ENCODE data around the gene TCF19. TPM values are rescaled to one million over a fixed set of nuclear protein-coding genes. Genes with fewer than 3 reads are reported as not detected.

TCF19 gene
- total RNA-seq, 1 experiment from 2014 or later = 15.0 TPM

GRCh38 chr6:31154436-31154835, 4.0 kb upstream of the TCF19 start:
- Mint-ChIP-seq H3K4me3 (no peak overlapping the region), H3K36me3 (ENCODE audit: insufficient read depth in 1 of 3, low read depth in 3 of 3) (peaks cover 28 to 66% (median 52%) of the 10 kb centered on the region in 3 experiments), H3K9me3 (no peaks in the 10 kb centered on the region), H3K27me3 (ENCODE audit: low read depth) (peaks cover 2% of the 10 kb centered on the region; the same call in 1 of the 2 replicates), H3K4me1 (peaks cover 19 to 25% of the 10 kb centered on the region in 2 experiments), H3K27ac (no peak overlapping the region; a peak in 2 of 7 replicates)
- H3K27ac ChIP-seq (ENCODE audit: insufficient read length, low read depth, low read length) = no peak overlapping the region
- no peak overlapping the region for H2BK5ac ChIP-seq (ENCODE audit: insufficient read length, low read length)
- no peak overlapping the region for H2BK20ac ChIP-seq (ENCODE audit: low read depth, low read length, poor library complexity, severe bottlenecking)
- no peak overlapping the region for H4K5ac ChIP-seq (ENCODE audit: insufficient read length, low read depth, low read length)
- no peak overlapping the region for H2BK12ac ChIP-seq (ENCODE audit: insufficient read length, low read depth, low read length)
- no peak overlapping the region for H2BK15ac ChIP-seq (ENCODE audit: low read depth, low read length)
- H3K79me2 ChIP-seq (ENCODE audit: insufficient read depth, low read length) = no peaks in the 10 kb centered on the region
- DNase-seq = no peak
- no peak overlapping the region for H4K91ac ChIP-seq (ENCODE audit: insufficient read length, low read depth, low read length)
- no peak overlapping the region for H3K14ac ChIP-seq (ENCODE audit: insufficient read depth, low read length)
- TF ChIP-seq CTCF (conservative IDR thresholded peaks at IDR 0.05) = no peak
- no peak overlapping the region for H2BK120ac ChIP-seq (ENCODE audit: low read depth, low read length, poor library complexity, severe bottlenecking)
- H3K27me3 ChIP-seq (ENCODE audit: insufficient read depth, low read length) = no peaks in the 10 kb centered on the region
- no peak overlapping the region for H3K56ac ChIP-seq (ENCODE audit: insufficient read length, low read depth, low read length)
- H3K9me3 ChIP-seq (ENCODE audit: control insufficient read depth, low read depth, low read length) = no peaks in the 10 kb centered on the region
- no peak overlapping the region for H3K18ac ChIP-seq (ENCODE audit: insufficient read length, low read depth, low read length)
- no peaks in the 10 kb centered on the region for H4K20me1 ChIP-seq (ENCODE audit: control insufficient read depth, insufficient read depth, insufficient read length)
- no peak overlapping the region for H4K8ac ChIP-seq (replicated peaks; ENCODE audit: insufficient read length, low read depth, low read length)
- H2AK5ac ChIP-seq (ENCODE audit: insufficient read length, low read length) = no peak overlapping the region
- no peak overlapping the region for H3K23ac ChIP-seq (ENCODE audit: insufficient read length, low read depth, low read length)
- peaks cover 7% of the 10 kb centered on the region; the same call in 1 of the 2 replicates for H3K4me1 ChIP-seq (ENCODE audit: insufficient read depth, low read length)
- peaks cover 14% of the 10 kb centered on the region for H3K23me2 ChIP-seq (ENCODE audit: insufficient read length, low read depth, low read length, poor library complexity, severe bottlenecking)
- no peak overlapping the region for H3K4ac ChIP-seq (ENCODE audit: low read depth, low read length)
- H3K9ac ChIP-seq (ENCODE audit: extremely low read depth, insufficient read length, low read length) = no peak overlapping the region
- H3K4me2 ChIP-seq (ENCODE audit: insufficient read depth, insufficient read length, low read length) = no peak overlapping the region
- WGBS (ENCODE audit: extremely low coverage, insufficient read length, low lambda C conversion rate) = no CpG with 5 or more reads among the region's 15 CpGs
- H3K79me1 ChIP-seq (ENCODE audit: insufficient read depth, low read depth, low read length, poor library complexity, severe bottlenecking) = no peaks in the 10 kb centered on the region
- H2AFZ ChIP-seq (ENCODE audit: low read length) = no peak overlapping the region
- no peak overlapping the region for H3T11ph ChIP-seq (ENCODE audit: low read length)

Measured in H9 (cell line).